Activated T-cell treated with anti-CD3 and anti-CD28 coated beads for 4 hours (primary cell): ENCODE data around the gene TIMM10.

ENCODE experiments used
- DNase-seq: peaks from one replicate; pipeline ENCODE4 v3.0.0-alpha.2; 2020

TIMM10 gene

DNA sequence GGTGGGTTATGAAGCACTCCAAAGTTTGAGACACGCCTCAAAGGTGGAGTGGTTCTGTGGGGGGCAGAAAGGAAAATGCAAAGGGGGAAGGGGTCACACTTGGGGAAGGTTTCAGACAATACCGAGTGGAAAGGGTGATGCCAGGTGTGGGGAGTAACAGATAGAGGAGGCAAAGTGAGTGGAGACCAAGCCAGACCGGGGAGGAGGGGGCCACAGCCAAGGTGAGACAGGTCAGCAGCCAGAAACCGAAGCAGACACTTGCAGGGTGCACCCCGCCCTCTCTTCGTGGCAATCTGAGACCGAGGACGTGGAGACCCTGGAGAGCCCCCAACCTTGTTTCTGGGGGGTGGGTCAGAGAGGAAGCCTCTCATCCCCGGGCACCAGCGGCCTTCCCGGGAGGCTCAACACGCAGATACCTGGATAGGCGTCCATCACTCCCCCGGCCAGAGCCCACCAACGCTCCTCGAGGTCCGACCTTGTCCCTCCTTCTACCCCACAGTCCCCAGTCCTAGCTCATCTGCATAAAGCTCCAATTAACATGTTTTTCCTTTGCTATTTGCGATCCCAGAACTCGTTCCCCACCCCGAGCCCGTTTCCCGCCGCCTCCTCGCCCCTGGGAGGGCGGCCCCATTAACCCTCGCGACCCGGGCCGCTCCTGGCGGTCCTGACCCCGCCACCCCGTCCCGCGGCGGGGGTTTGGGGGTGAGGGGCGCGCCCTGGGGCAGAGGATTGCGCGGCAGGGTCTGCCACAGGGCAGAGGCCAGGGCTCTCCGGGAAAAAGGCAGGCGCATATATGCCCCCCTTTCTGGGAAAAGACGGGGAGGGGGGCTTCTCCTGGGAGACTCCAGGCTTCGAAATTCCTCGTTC, 48.4 kb downstream of the TIMM10 start:
- DNase-seq = no peak

DNA sequence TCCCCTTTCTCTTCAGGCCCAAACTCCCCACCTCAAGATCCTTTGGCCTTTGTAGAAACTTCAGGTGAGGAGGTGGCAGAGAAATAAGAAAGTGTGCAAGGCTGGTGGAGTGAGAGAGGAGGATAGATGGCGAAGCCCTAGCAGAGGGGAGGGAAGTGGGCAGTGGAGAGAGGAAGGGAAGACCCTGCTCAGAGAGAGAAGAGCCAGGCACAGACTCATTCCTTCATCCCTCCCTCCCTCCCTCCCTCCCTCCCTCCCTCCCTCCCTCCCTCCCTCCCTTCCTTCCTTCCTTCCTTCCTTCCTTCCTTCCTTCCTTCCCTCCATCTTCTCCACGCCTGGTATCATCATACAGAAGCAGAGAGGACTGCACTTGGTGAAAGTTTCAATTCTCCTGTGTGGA, 49.2 kb downstream of the TIMM10 start:
- no peak for DNase-seq

DNA sequence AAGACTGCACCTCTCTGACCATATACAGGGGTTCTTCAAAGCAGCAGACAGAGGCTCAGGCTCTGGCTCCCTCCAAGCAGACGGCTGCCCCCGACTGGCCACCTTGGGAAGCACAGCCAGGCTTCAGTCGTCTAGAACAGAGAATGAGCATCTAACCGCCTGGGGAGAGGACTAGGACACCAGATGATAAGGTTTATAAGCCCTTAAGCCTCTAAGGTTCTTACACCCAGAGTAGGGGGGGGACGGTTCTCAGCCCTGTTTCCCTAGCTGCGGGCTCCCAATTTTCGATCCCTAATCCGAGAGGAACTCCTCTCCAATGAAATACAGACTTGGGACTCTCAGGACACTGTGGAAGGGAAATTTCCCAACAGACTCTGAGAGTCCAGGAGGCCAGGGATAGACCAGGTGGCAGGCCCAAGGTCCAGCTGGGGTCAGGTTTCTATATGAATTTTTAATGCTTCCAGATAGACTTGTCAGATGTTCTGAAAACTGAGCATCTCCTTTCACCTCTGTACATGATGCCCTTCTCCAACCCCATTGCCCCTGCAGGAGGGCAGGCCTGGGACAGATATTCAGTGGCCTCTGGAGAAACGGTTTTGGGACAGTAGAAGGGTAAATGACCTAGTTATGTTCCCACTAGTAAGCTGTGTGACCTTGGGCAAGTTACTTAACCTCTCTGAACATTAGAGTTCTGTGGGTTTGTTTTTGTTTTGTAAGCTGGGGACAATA, 50.0 kb downstream of the TIMM10 start:
- peak; percentile 63 for DNase-seq

DNA sequence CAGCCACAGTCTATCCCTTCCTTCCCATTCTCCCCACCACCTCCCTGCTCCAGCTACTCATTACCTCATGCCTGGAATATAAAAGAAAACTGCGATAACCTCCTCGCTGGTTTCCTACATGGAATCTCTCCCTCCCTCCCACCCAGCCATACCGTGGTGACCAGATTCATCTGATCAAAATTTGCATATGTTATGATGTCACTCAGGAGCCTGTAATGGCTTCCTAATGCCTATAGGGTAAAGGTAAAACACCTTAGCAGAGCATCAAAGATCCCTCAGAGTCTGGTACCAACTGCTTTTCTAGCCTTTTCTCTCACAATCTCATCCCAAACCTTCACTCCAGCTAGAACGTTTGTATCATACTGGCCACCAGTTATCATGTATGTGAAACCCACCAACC, 50.6 kb downstream of the TIMM10 start:
- no peak for DNase-seq

DNA sequence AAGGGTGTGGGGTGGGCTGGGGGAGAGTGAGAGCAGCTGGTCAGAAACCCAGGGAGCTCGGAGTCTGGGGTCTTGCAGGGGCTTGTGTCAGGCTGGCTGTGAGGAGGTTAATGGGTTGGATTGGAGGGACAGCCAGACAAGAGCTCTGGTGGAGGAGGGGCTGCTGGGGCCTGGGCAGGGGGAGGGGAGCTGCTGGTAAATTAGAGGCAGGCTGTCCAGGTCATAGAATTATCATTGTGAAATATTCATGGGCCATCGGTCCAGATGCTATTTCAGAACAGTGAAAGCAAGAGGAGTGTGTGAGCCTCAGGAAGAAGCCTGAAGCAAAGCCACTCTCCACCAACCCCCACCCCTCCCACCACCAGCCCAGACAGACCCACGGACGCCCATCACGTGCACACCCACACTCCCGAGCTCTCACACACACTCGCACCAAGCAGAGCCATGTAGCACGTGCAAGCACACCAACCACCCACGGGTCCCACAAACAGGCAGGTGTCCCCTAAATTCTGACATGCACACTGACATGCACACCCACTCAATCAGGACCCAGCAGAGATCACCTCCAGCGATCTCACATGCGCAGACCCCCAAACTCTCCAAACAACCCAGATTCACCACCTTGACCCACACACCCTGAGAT, 51.4 kb downstream of the TIMM10 start:
- no peak for DNase-seq
